ENCODE data around the gene BTBD17.

Gene BTBD17

DNA sequence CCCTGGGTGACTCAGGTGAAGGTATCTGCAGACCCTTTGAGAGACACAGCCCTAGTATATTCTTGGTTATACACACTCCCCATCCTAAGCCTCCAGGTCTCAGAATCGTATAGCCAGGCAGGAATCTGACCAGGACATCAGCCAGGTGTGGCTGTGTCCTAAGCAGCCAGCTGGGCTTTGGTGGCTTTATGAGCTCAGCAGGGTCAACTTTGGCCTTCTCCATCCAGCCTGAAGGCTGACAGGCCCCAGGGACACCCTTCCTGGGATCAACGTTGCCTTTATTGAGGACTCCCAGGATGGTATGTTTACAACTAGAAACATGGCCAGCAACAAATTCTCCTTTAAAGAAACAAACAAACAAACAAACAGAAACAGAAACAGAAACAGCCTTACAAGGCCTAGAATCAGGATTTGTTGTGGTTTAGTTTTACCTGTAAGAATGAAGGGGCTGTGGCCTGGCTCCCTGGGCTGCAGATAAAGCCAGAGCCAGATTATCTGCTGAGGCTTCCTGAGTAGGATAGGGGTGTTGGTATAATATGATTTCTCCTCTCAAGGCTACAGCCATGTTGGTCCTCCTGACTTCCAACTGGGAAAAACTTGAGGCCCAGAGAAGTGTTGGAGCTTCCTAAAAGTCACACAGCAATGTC, 27.2 kb downstream of the BTBD17 start:
- no peak for DNase-seq

DNA sequence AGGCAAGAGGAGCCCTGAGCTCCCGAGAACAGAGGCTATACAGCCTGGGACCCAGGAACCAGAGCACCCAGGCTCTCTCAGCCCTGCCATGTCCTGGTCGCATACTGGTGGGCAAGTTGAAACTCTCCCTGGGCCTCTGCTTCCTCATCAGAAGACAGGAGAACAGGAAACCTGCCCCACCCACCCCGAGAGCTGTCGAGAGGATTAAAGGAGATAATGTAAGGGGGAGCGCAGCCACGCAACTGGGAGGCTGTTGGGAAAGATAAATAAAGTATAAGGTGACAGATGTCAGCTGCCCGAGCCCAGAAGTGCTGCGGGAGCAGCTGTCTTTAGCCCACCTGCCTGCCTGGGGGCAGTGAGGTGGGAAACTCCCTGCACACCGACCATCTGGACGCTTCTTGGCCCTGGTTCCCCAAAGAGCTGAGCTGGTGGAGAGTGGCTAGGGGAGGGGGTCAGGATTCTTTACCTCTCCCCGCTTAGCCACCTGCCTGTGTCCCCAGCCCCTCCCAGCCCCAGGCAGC, 28.8 kb downstream of the BTBD17 start:
- DNase-seq = no peak

DNA sequence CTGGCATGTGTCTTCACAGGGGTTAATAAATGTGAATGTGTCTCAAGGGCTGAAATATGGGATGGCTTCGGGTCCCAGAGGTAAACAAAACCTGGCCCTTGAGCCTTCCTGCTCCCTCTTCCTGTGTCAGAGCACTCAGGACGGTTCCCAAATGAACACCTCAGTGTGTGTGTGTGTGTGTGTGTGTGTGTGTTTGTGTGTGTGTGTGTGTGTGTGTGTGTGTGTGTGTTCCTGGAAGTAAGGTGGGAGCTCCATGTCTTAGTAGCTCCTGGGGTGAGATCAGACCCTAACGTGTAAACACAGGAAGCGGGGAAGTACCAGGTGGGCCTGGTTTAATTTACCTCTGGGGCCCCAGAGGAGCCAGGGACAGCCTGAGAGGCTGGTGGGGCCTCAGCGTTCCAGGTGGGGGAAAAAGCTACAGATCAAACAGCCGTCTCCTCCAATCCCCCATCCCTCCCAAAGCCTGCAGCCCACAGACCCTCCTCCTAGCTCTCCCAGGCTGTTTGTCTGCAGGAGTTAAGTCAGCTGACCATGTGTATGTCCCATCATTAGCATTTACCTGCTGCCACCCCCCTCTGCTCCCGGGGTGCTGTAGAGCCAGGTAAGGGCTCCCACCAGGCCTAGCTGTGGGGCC, 29.5 kb downstream of the BTBD17 start:
- DNase-seq = no peak

DNA sequence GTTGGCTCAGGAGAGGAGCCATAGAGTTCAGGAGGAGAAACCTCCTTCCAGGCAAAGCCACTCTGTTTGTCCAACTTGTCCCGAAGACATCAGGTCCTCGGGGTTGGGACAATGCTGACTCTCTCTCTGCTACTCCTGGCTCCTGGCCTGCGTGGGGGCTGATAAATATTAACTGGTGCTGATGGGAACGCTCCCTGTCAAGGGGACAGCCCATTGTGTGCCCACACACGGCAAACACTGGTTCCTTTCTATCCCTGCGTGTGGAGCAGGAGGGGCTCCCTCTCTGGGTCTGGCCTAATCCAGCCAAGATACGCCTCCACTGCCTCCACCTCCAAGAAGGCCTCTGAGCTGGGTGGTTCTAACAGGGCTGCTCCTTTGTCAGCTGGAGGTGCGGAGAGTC, 31.2 kb downstream of the BTBD17 start:
- DNase-seq = no peak

DNA sequence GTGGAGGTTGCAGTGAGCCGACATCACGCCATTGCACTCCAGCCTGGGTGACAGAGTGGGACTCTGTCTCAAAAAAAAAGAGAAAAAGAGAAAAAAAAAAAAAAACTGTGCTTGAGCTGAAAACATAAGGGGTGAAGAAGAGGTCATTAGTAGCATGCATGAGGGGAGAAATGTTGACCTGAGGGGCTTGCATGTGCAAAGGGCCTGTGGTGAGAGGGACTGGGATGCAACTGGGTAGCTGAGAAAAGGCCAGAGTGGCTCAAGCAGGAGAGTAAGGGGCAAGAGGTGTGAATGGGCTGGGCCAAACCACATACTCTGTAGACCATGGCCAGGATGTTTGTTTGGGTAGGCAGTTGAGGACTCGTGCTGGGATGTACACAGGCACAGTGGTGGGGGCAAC, 32.3 kb downstream of the BTBD17 start:
- DNase-seq = no peak

DNA sequence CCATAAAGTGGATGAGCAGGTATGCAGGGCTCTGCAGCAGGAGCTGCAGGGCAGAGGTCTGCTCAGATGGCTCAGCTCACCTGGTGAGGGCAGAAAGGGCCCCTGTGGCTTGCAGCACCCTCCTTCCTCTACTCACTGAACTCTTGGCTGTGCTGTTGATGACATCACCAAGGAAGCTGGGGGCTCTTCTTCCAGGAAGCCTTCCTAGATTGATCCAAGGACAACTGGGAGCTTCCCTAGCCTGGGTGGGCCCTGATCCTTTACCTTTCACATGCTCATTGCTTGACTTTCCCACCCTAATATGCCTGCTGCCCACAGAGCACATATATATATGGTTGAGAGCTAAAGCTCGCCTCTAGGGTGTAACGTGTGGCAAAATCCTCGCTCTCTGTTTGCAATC, 33.2 kb downstream of the BTBD17 start:
- no peak for DNase-seq

DNA sequence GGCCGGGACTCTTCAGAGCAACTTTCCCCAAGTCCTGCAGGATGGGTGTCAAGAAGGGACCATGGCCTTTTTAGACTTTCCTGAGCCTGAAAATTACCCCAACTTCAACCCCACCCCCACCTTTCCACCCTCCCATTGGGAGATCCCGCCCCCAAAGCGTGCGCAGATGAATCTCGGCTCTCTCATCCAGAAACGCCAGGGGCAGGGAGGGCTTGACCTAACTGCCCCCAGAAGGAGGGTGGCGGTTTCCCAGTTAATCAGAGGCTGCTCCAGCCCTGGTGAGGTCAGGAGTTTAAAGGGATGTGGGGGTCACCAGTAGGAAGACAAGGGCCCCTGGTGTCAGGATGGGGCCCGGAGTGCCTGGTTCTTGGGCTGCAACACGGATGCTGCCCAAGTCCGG, 35.2 kb downstream of the BTBD17 start:
- DNase-seq = no peak

DNA sequence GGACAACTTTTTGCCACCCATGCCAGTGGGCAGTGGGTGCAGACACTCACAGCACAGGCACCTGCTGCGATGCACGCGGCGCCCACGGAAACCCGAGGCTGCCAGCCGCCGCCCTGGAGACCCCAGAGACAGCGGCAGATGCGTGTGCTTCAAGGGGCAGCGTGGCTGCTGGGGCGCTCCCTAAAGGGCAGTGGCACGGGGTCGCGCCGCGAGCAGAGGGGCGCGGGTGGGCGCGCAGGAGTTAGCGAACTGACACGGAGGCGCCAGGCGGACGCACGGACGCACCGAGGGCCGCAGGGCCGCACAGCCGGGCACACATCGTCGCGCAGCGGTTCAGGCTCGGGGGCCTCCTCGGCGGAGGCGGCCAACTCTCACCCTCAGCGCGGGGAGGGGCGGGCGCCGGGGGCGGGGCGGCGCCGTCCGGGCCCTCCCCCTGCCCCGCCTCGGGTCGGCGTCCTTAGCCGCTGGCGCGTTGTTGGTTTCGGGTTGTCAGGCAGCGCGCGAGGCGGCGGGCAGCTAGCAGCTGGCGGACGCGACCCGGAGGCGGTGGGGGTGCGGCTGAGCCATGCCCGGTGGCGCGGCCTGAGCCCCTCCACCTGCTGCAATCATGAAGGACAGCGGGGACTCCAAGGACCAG, 35.8 kb downstream of the BTBD17 start, which contains the start of gene KIF19:
TSS of gene KIF19 (plus strand) at position 484 of the 637 bp plus-strand sequence. CDS start at position 608, 124 bp downstream.
- no peak for DNase-seq

DNA sequence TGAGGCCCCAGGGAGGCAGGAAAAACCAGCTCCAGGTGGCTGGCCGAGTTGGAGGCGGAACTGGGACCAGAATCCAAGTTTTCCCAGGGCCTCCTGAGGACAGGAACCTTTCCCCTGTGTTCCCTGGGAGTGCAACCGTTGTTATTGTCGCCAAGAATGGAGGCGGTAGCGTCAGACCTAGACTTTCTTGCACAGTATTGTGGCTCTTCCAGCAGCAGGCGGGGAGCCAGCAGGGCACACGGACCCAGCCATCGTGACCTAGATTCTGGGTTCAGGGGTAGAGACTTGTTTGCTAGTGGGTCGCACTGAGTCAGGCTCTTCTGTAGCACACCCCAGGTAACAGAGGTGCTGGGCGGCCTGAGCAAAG, 36.3 kb downstream of the BTBD17 start:
- no peak for DNase-seq

DNA sequence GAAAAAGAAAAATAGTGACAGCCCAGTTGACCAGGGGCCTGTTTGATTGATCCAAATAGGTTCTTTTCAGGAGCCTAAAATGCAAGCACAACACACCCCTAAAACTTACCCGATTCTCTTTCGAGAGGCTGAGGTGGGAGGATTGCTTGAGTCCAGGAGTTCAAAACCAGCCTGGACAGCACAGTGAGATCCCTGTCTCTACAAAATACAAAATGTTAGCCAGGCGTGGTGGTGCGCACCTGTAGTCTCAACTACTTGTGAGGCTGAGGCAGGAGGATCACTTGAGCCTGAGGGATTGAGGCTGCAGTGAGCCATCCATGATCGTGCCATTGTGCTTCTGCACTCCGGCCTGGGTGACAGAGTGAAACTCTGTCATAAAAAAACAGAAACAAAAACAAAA, 37.1 kb downstream of the BTBD17 start:
- DNase-seq = no peak

DNA sequence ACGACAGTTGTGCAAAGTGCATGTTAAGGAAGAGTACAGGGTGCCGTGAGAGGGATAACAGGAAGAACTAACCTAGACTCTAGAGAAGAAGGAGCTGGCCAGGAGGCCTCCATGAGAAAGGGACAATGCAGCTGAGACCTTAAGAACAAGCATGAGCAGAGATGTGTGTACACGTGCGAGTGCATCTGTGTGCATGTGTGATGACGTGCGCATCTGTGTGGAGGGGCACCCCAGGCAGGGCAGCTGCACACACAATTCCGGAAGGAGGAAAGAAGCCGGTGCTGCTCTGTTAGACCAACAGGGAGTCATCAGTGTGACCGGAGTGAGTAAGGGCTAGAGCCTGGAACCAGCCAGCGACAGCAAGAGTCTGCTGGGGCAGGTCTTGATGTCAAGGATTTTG, 43.3 kb downstream of the BTBD17 start:
- no peak for DNase-seq

DNA sequence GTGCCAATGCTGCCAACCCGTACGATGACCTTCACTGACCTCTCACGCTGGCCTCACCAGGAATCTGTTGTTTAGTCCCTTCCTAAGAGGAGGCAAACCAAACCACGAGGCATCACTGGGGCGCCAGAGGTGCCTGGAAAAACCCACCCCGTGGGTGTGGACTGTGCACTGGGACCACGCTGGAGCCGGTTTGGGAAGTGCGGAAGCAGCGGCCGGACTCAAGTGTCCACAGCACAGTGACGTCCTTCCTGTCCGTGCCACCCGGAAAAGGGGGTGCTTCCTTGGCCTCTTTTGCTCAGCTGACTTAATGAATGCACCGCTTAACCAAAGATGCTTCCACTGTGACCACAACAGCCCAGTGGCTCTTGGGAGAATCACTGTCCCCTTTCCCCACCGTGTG, 44.6 kb downstream of the BTBD17 start:
- no peak for DNase-seq

DNA sequence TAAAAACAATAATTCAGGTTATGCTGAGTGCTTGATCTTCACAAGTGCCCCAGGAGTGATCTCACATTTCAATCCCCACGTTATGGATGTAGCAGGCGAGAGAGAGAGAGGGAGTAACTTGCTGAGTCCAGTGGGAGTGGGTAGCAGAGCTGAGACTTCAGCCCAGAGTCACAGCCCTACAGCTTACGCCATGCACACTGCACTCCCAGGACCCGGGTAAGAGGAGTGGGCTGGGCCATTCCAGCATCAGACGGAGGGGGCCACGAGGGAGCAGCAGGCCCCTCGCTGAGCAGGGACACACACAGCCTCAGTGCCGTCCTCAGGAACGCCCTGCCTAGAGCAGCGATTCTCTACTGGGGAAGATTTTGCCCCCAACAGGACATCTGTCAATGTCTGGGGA, 45.4 kb downstream of the BTBD17 start:
- no peak for DNase-seq

DNA sequence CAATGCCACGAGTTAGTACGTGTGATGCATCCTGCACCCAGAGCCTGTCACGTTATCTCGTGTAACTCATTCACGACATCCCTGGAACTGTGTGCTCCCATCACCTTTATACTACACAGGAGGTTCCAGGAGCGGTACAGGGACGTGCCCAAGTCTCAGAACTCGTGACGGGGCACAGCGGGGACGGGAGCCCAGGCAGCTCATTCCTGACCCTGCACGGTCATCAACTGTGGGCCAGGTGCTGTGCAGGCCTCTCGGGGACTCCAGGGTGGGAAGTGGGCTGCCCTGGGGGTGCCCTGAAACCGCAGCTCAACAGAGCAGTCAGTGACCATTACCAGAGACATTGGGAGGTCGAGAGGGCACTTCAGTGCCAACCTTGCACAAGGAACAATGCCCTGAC, 46.8 kb downstream of the BTBD17 start:
- no peak for DNase-seq

DNA sequence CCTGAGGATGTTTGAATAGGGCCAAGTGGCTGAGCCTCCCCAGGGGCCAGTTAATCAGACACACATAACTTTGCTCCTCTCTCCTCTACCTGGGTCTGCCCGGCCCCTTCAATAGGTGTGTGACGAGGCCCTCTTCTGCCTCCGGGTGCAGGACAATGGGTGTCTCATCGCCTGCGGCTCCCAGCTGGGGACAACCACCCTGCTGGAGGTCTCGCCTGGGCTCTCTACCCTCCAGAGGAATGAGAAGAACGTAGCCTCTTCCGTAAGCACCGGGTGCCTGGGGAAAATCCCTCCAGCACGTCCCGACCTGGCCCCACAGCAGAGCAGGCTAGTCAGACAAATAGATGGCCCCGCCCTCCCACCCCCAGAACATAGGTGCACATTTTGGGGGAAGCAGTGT, 51.8 kb downstream of the BTBD17 start:
- no peak for DNase-seq

DNA sequence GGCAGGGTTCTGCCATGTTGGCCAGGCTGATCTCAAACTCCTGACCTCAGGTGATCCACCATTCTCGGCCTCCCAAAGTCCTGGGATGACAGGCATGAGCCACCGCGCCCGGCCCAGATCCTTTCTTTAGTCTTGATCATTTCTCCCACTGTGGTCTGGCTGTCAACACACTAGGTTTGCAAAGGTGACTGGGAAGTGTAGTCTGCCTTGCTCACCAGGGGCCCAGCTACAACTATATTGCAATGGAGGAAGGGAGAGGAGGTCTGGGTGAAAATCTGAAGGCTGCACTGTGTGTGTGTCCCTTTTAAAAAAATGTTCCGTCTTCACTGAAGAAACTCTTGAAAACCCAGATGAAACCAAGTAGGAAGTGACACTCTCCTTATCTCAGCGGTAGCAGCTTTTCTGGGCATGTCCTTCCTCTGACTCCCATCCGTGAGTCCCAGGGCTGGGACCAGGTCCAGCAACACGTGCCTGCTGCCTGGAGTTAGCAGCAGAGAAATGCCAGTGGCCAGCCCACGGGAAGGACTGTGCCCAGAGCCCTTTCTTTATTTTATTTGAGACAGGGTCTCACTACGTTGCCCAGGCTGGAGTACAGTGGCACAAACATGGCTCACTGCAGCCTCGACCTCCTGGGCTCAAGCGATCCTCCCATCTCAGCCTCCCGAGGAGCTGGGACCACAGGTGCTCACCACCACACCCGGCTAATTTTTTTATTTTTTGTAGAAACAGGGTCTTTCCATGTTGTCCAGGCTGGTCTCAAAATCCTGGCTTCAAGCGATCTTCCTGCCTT, 53.5 kb downstream of the BTBD17 start:
- DNase-seq = no peak
